ENCODE results near the gene LRMDA. TPM values are rescaled to one million over a fixed set of nuclear protein-coding genes. Genes with fewer than 3 reads are reported as not detected.
A peak's percentile ranks its signal among the peaks of the same experiment; 100 is the strongest.

LRMDA gene
- polyA plus RNA-seq, 2 of the 4 experiments (the other 2 are of a cell fraction), result 4.6 to 5.2 TPM

DNA sequence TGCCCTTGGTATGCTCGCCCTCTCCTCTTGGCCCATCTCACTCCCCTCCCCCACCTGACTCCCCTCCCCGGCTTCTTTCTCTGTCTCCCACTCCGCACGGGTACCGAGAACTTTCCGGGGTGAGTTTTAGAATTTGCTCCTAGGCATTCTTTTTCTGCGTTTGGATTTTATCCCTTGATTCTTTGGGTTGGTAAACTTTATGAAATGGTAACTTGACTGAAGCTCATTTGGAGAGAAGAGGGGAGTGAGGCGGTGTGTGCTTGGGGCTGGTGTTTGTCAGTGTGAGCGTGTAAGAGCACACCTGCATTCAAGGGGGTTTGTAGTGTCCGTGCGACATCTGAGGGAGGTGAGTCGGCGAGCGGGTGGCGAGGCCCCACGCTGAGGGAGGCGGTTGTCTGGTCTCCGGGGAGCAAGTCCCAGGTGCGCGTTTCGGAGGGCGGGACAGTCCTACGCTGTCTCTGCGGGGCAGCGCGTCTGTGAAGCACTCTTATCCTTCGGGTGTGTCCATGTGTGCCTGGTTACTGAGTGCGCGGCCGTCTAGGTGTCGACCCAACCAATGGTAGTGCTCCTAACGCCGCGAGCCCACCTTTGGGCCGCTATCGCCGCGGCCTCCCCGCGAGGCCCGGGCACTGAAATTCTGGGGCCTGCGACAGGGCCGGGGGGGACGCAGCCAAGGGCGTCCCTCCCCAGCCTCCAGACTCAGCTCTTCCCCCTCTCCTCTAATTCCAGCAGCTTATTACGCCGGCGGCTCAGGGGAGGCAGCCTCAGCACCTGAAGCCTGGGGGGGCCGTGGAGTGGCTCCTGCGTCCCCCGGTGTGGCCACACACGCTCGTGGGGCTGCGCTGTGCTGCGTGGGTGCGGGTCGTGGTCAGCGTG is 27.2 kb upstream of the LRMDA start:
- Histone ChIP-seq H3K4me1 (peaks cover 14% of the 10 kb centered on the region), H3K4me3 (peak overlapping the region; percentile 92), H3K27ac (peak overlapping the region; percentile 94 to 98), H3K4me2 (peak overlapping the region; percentile 98), H3K9me3 (no peaks in the 10 kb centered on the region)
- TF ChIP-seq CBX8 (IDR thresholded peaks at IDR 0.05), result no peak
- POLR2A ChIA-PET, result interaction anchor here (1.0 to 1.1 kb wide), 2 partner anchors 26 to 369 kb away, joined by 3 to 6 read pairs; no protein-coding TSS in a partner anchor
- WGBS (ENCODE audit: missing lambda C conversion rate), result 90% methylated on average over 58 of the region's 58 CpGs
- DNase-seq (ENCODE audit: low read depth in 1 of 2, low spot score in 1 of 2) (no peak), ATAC-seq (no peak), FAIRE-seq (no peak)
- CTCF ChIA-PET, result interaction anchor here (1.1 to 1.3 kb wide), 2 partner anchors 9 to 19 kb away, joined by 3 to 6 read pairs; no protein-coding TSS in a partner anchor

DNA sequence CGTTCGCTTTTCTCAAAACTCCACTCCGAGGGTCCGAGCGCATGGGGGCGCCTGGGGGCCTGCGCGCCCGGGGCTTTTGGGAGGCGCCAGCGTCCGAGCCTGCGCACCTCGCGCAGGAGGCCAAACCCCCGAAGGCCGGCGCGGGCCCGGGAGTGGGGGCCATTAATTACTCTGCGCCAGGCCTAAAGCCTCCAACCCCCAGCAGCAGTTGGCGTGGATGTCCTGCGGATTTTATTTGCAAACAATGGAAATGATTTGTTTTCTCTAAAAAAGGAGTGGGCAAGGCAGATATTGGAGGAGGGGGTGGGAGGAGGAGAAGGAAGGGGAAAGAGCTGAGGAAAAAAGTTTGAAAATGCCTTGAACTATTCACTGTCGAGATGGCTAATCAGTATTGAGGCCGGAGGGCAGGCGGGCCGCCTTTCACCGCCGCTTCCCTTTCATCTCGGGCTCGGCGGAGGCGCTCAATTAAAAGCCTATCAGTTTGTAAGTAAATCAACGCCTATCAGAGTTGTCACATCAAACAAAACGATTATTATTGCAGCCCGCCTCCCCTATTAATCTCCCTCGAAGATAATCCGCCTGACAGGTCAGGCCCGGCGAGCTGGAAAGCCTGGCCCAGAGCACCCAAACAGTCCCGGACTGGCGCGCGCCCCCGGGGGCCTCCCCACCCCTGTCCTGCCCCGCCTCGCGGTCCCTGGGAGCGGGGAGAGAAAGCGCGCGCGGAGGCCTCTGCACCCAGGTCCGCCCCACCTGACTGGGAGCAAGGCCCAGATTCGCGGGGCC is 26.4 kb upstream of the LRMDA start:
- H3K4me3 ChIP-seq, result no peak overlapping the region
- no peak overlapping the region for H3K4me2 ChIP-seq
- CTCF ChIA-PET, result no interaction called here
- TF ChIP-seq, protein P1, sequence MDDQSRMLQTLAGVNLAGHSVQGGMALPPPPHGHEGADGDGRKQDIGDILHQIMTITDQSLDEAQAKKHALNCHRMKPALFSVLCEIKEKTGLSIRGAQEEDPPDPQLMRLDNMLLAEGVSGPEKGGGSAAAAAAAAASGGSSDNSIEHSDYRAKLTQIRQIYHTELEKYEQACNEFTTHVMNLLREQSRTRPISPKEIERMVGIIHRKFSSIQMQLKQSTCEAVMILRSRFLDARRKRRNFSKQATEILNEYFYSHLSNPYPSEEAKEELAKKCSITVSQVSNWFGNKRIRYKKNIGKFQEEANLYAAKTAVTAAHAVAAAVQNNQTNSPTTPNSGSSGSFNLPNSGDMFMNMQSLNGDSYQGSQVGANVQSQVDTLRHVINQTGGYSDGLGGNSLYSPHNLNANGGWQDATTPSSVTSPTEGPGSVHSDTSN (IDR thresholded peaks at IDR 0.05), result no peak
- TF ChIP-seq NFE2L2 (conservative IDR thresholded peaks at IDR 0.05; ENCODE audit: low read length) (no peak), ZFP36 (IDR thresholded peaks at IDR 0.05; ENCODE audit: borderline replicate concordance, partially characterized antibody) (no peak), RAD21 (conservative IDR thresholded peaks at IDR 0.05 in 1 of 2, IDR thresholded peaks at IDR 0.05 in 1 of 2) (no peak), HEYL (CRISPR knock-in tag; IDR thresholded peaks at IDR 0.05) (no peak), HDAC2 (IDR thresholded peaks at IDR 0.05) (no peak), CHD2 (IDR thresholded peaks at IDR 0.05; ENCODE audit: low read length, partially characterized antibody) (no peak), EHF (CRISPR knock-in tag; IDR thresholded peaks at IDR 0.05) (no peak), EHMT2 (IDR thresholded peaks at IDR 0.05; ENCODE audit: low read depth) (no peak), ZC3H11A (IDR thresholded peaks at IDR 0.05) (no peak), PHF8 (IDR thresholded peaks at IDR 0.05; ENCODE audit: borderline replicate concordance, low read depth) (no peak), ZNF302 (CRISPR knock-in tag; IDR thresholded peaks at IDR 0.05) (no peak), SREBF2 (IDR thresholded peaks at IDR 0.05) (no peak), EP300 (IDR thresholded peaks at IDR 0.05) (no peak), ZSCAN20 (CRISPR knock-in tag; IDR thresholded peaks at IDR 0.05) (no peak)
- TF ChIP-seq, protein P2, sequence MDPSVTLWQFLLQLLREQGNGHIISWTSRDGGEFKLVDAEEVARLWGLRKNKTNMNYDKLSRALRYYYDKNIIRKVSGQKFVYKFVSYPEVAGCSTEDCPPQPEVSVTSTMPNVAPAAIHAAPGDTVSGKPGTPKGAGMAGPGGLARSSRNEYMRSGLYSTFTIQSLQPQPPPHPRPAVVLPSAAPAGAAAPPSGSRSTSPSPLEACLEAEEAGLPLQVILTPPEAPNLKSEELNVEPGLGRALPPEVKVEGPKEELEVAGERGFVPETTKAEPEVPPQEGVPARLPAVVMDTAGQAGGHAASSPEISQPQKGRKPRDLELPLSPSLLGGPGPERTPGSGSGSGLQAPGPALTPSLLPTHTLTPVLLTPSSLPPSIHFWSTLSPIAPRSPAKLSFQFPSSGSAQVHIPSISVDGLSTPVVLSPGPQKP (IDR thresholded peaks at IDR 0.05; ENCODE audit: low read depth, low read length), result no peak
- TF ChIP-seq, protein P3, sequence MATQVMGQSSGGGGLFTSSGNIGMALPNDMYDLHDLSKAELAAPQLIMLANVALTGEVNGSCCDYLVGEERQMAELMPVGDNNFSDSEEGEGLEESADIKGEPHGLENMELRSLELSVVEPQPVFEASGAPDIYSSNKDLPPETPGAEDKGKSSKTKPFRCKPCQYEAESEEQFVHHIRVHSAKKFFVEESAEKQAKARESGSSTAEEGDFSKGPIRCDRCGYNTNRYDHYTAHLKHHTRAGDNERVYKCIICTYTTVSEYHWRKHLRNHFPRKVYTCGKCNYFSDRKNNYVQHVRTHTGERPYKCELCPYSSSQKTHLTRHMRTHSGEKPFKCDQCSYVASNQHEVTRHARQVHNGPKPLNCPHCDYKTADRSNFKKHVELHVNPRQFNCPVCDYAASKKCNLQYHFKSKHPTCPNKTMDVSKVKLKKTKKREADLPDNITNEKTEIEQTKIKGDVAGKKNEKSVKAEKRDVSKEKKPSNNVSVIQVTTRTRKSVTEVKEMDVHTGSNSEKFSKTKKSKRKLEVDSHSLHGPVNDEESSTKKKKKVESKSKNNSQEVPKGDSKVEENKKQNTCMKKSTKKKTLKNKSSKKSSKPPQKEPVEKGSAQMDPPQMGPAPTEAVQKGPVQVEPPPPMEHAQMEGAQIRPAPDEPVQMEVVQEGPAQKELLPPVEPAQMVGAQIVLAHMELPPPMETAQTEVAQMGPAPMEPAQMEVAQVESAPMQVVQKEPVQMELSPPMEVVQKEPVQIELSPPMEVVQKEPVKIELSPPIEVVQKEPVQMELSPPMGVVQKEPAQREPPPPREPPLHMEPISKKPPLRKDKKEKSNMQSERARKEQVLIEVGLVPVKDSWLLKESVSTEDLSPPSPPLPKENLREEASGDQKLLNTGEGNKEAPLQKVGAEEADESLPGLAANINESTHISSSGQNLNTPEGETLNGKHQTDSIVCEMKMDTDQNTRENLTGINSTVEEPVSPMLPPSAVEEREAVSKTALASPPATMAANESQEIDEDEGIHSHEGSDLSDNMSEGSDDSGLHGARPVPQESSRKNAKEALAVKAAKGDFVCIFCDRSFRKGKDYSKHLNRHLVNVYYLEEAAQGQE (IDR thresholded peaks at IDR 0.05), result no peak
- TF ChIP-seq, protein P4, sequence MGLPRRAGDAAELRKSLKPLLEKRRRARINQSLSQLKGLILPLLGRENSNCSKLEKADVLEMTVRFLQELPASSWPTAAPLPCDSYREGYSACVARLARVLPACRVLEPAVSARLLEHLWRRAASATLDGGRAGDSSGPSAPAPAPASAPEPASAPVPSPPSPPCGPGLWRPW (IDR thresholded peaks at IDR 0.05), result no peak
- TF ChIP-seq, protein P5, sequence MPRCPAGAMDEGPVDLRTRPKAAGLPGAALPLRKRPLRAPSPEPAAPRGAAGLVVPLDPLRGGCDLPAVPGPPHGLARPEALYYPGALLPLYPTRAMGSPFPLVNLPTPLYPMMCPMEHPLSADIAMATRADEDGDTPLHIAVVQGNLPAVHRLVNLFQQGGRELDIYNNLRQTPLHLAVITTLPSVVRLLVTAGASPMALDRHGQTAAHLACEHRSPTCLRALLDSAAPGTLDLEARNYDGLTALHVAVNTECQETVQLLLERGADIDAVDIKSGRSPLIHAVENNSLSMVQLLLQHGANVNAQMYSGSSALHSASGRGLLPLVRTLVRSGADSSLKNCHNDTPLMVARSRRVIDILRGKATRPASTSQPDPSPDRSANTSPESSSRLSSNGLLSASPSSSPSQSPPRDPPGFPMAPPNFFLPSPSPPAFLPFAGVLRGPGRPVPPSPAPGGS (IDR thresholded peaks at IDR 0.05), result no peak
- TF ChIP-seq, protein P6, sequence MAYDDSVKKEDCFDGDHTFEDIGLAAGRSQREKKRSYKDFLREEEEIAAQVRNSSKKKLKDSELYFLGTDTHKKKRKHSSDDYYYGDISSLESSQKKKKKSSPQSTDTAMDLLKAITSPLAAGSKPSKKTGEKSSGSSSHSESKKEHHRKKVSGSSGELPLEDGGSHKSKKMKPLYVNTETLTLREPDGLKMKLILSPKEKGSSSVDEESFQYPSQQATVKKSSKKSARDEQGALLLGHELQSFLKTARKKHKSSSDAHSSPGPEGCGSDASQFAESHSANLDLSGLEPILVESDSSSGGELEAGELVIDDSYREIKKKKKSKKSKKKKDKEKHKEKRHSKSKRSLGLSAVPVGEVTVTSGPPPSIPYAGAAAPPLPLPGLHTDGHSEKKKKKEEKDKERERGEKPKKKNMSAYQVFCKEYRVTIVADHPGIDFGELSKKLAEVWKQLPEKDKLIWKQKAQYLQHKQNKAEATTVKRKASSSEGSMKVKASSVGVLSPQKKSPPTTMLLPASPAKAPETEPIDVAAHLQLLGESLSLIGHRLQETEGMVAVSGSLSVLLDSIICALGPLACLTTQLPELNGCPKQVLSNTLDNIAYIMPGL (CRISPR knock-in tag; IDR thresholded peaks at IDR 0.05; ENCODE audit: borderline replicate concordance), result no peak
- ATAC-seq (no peak), DNase-seq (ENCODE audit: low read depth in 1 of 2, low spot score in 1 of 2) (no peak), FAIRE-seq (no peak)
- 91% methylated on average over 29 of the region's 56 CpGs for WGBS (ENCODE audit: missing lambda C conversion rate)
- H3K4me1 ChIP-seq, result peaks cover 9% of the 10 kb centered on the region
- peak overlapping the region in 1 of 2 experiments; percentile 98; a peak in 3 of 6 replicates for H3K27ac ChIP-seq
- H3K9me3 ChIP-seq, result no peaks in the 10 kb centered on the region
- POLR2A ChIA-PET, result no interaction called here

Measured in A549 (cell line).